ENCODE results near the gene GALNT17. TPM values are rescaled to one million over a fixed set of nuclear protein-coding genes. Genes with fewer than 3 reads are reported as not detected.

The GALNT17 gene
- total RNA-seq, 4 donors from 2014 or later: 66.0 to 97.9 (median 76.0) TPM

- H3K9me3 ChIP-seq: no peaks in the 10 kb centered on the region
Measured at GRCh38 chr7:71120096-71120495, 11.8 kb upstream of the GALNT17 start.

DNA sequence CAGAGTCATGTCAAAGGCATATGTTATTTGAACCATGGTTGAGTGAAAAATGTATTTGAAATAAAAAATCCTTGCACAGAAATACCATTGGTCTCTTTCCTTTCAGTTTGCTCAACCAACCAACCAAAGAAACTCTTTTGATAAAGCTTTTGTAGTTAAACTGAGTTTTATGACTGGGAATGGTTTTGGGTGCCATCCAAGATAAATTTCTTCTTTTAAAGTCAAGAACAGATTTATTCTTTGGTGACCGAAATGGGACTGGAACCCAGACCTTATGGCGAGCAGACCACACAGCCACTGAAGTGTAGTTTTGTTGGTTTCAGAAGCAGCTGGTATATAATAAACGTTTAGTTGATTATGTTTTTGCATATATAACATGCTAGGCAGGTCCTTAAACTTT is 2.8 kb upstream of the GALNT17 start:
- TF ChIP-seq POLR2A (IDR thresholded peaks at IDR 0.05) (no peak), CTCF (IDR thresholded peaks at IDR 0.05) (no peak), EP300 (IDR thresholded peaks at IDR 0.05) (no peak)
- no peak for DNase-seq (ENCODE audit: low spot score in 2 of 2)
- 51 to 56% methylated on average over 3 of the region's 3 CpGs for WGBS, 2 donors
- peak overlapping the region in 1 of 4 donors; percentile 91 for H3K27ac ChIP-seq
- no peak overlapping the region for H3K4me3 ChIP-seq
- peaks cover 0 to 21% (median 0%) of the 10 kb centered on the region in 4 donors for H3K4me1 ChIP-seq
- H3K36me3 ChIP-seq: no peaks in the 10 kb centered on the region
- H3K9me3 ChIP-seq: no peaks in the 10 kb centered on the region
- no peaks in the 10 kb centered on the region for H3K27me3 ChIP-seq

More at GRCh38 chr7:71120096-71120495, 11.8 kb upstream of the GALNT17 start:
- Histone ChIP-seq H3K27me3 (no peaks in the 10 kb centered on the region), H3K4me1 (no peaks in the 10 kb centered on the region), H3K36me3 (no peaks in the 10 kb centered on the region), H3K27ac (no peak overlapping the region), H3K4me3 (no peak overlapping the region)
- no peak for DNase-seq (ENCODE audit: low spot score in 2 of 2)
- 94 to 95% methylated on average over 3 of the region's 3 CpGs for WGBS, 2 donors
- TF ChIP-seq CTCF (IDR thresholded peaks at IDR 0.05): no peak

DNA sequence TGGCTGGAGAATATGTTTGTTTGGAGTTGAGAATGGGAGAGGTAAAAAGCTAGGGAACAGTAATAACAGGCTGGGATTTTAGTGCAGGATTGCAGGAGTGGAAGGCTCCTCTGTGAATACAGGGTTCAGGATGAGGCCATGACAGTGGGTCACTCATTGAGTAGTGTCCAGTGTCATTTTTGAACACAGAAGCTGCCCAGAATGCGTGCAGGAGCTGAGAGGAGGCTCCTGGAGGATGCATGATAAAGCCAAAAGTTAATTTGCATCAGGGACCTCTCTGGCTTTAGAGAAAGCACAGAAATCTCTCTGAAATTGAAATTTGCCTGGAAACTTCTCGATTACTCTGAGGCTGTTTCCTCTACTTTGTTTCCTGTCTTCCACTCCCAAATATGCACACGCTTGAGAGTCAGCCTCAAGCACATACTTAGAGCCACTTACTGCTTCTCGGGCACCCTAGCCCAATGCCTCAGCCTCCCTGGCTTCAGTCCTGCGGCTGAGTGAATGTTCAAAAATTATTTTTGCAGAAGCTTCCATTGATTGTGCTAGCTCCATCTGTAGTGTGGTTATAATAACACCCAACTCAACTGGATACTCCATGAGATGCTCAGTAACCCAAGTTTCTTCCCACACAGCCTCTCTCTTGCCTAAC is 1.8 kb upstream of the GALNT17 start:
- TF ChIP-seq POLR2A (IDR thresholded peaks at IDR 0.05): no peak
- TF ChIP-seq EP300 (IDR thresholded peaks at IDR 0.05): no peak
- no peak for TF ChIP-seq CTCF (IDR thresholded peaks at IDR 0.05)
- Histone ChIP-seq H3K4me1 (peaks cover 0 to 23% (median 0%) of the 10 kb centered on the region in 4 donors), H3K4me3 (no peak overlapping the region), H3K27ac (peak overlapping the region in 2 of 4 donors; percentile 7 to 91), H3K36me3 (no peaks in the 10 kb centered on the region), H3K9me3 (no peaks in the 10 kb centered on the region), H3K27me3 (no peaks in the 10 kb centered on the region)
- no peak for DNase-seq (ENCODE audit: low spot score in 2 of 2)
- 20 to 22% methylated on average over 5 of the region's 5 CpGs for WGBS, 2 donors

- H3K36me3 ChIP-seq: no peaks in the 10 kb centered on the region
- peak overlapping the region; percentile 52 to 81 (median 64) for H3K4me3 ChIP-seq
- peaks cover 0 to 34% (median 0%) of the 10 kb centered on the region in 4 donors for H3K4me1 ChIP-seq
- peak in 1 of 2 donors; percentile 55 for TF ChIP-seq POLR2A (IDR thresholded peaks at IDR 0.05)
- TF ChIP-seq EP300 (IDR thresholded peaks at IDR 0.05): peak in 1 of 2 donors; percentile 53
- peak in 4 of 5 experiments; percentile 27 to 62 (median 44) for TF ChIP-seq CTCF (IDR thresholded peaks at IDR 0.05)
- peak overlapping the region; percentile 79 to 91 (median 84) for H3K27ac ChIP-seq
- peak; percentile 9 to 17 for DNase-seq (ENCODE audit: low spot score in 2 of 2)
- H3K27me3 ChIP-seq: no peaks in the 10 kb centered on the region
- 1 to 3% methylated on average over 26 to 84 of the region's 113 CpGs for WGBS, 2 donors
- no peaks in the 10 kb centered on the region for H3K9me3 ChIP-seq
Measured at GRCh38 chr7:71131256-71132126, 453 bp upstream of the GALNT17 start.
